ENCODE data around the gene PARP12.

Gene PARP12

GRCh38 chr7:140010194-140010895 lies 52.4 kb downstream of the PARP12 start:
- Histone ChIP-seq H3K4me1 (no peaks in the 10 kb centered on the region), H3K4me3 (ENCODE audit: low read depth, low read length) (peak overlapping the region; percentile 36), H3K27me3 (no peaks in the 10 kb centered on the region), H3K9me3 (no peaks in the 10 kb centered on the region), H3K36me3 (no peaks in the 10 kb centered on the region)
- DNase-seq, result peak; percentile 78
- TF ChIP-seq CTCF (IDR thresholded peaks at IDR 0.05; ENCODE audit: low read depth, low read length), result no peak

GRCh38 chr7:140009735-140010134 lies 53.0 kb downstream of the PARP12 start:
- Histone ChIP-seq H3K4me1 (no peaks in the 10 kb centered on the region), H3K4me3 (ENCODE audit: low read depth, low read length) (no peak overlapping the region), H3K9me3 (no peaks in the 10 kb centered on the region), H3K27me3 (no peaks in the 10 kb centered on the region), H3K36me3 (no peaks in the 10 kb centered on the region)
- no peak for TF ChIP-seq CTCF (IDR thresholded peaks at IDR 0.05; ENCODE audit: low read depth, low read length)
- no peak for DNase-seq

- Histone ChIP-seq H3K4me3 (ENCODE audit: low read depth, low read length) (no peak overlapping the region), H3K36me3 (no peaks in the 10 kb centered on the region), H3K9me3 (no peaks in the 10 kb centered on the region), H3K4me1 (no peaks in the 10 kb centered on the region), H3K27me3 (no peaks in the 10 kb centered on the region)
- DNase-seq, result no peak
- TF ChIP-seq CTCF (IDR thresholded peaks at IDR 0.05; ENCODE audit: low read depth, low read length), result no peak
These were observed 53.8 kb downstream of the PARP12 start for GRCh38 chr7:140008755-140009610.

- no peak overlapping the region for H3K4me3 ChIP-seq (ENCODE audit: low read depth, low read length)
- H3K4me1 ChIP-seq, result no peaks in the 10 kb centered on the region
- no peak for TF ChIP-seq CTCF (IDR thresholded peaks at IDR 0.05; ENCODE audit: low read depth, low read length)
- H3K9me3 ChIP-seq, result no peaks in the 10 kb centered on the region
- no peak for DNase-seq
- H3K36me3 ChIP-seq, result no peaks in the 10 kb centered on the region
- H3K27me3 ChIP-seq, result no peaks in the 10 kb centered on the region
These were observed 55.6 kb downstream of the PARP12 start for GRCh38 chr7:140007051-140007690.

GRCh38 chr7:140006600-140006999 lies 56.2 kb downstream of the PARP12 start:
- no peaks in the 10 kb centered on the region for H3K36me3 ChIP-seq
- TF ChIP-seq CTCF (IDR thresholded peaks at IDR 0.05; ENCODE audit: low read depth, low read length), result no peak
- H3K4me1 ChIP-seq, result no peaks in the 10 kb centered on the region
- no peaks in the 10 kb centered on the region for H3K9me3 ChIP-seq
- H3K4me3 ChIP-seq (ENCODE audit: low read depth, low read length), result no peak overlapping the region
- H3K27me3 ChIP-seq, result no peaks in the 10 kb centered on the region
- no peak for DNase-seq

Measured in BE2C (cell line).